B cell (primary cell): ENCODE data around the gene MSMB.

Experiments used
- EZH2 ChIP-seq: IDR thresholded peaks from 2 replicates; pipeline ENCODE4 v1.6.1; 2012; ENCODE audit warnings: borderline replicate concordance, low read depth, mild to moderate bottlenecking, moderate library complexity, low read length; ENCODE audit not compliant: insufficient read depth, poor library complexity, severe bottlenecking
- TF ChIP-seq, protein P1 (sequence below): fragments of 200-600 bp; IDR thresholded peaks from one replicate; pipeline ENCODE4 v1.8.0; 2022; ENCODE audit warnings: antibody characterized with exemption, mild to moderate bottlenecking

DNA sequence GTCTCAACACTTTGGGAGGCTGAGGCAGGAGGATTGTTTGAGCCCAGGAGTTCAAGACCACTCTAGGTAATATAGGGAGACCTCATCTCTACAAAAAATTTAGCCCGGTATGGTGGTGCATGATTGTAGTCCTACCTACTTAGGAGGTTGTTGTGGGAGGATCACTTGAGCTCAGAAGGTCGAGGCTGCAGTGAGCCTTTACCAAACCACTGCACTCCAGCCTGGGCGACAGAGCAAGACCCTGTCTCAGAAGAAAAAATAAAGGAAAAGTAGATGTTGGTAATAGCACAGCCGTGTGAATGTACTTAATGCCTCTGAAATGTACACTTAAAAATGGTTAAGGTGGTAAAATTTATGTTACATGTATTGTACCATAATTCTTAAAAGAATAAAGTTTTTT is 48.5 kb downstream of the MSMB start:
- TF ChIP-seq, protein P1, sequence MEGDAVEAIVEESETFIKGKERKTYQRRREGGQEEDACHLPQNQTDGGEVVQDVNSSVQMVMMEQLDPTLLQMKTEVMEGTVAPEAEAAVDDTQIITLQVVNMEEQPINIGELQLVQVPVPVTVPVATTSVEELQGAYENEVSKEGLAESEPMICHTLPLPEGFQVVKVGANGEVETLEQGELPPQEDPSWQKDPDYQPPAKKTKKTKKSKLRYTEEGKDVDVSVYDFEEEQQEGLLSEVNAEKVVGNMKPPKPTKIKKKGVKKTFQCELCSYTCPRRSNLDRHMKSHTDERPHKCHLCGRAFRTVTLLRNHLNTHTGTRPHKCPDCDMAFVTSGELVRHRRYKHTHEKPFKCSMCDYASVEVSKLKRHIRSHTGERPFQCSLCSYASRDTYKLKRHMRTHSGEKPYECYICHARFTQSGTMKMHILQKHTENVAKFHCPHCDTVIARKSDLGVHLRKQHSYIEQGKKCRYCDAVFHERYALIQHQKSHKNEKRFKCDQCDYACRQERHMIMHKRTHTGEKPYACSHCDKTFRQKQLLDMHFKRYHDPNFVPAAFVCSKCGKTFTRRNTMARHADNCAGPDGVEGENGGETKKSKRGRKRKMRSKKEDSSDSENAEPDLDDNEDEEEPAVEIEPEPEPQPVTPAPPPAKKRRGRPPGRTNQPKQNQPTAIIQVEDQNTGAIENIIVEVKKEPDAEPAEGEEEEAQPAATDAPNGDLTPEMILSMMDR: no peak
- TF ChIP-seq EZH2: no peak
